Medulla oblongata (tissue), 1 donor: ENCODE measurements around the gene PAM.
"Not testable (repeated sequence)": the region's sequence is repeated elsewhere in the genome, so short reads cannot be mapped to it uniquely, and the experiment has no call there.

ENCODE experiments used
- DNase-seq: peaks from one replicate; pipeline ENCODE4 v3.0.0-alpha.2; 2015; ENCODE audit errors: extremely low spot score

The PAM gene

GRCh38 chr5:102751903-102752376 is 3.2 kb upstream of the PAM start:
- DNase-seq = not testable (repeated sequence)

GRCh38 chr5:102753889-102754766 is 977 bp upstream of the PAM start:
- no peak for DNase-seq

DNA sequence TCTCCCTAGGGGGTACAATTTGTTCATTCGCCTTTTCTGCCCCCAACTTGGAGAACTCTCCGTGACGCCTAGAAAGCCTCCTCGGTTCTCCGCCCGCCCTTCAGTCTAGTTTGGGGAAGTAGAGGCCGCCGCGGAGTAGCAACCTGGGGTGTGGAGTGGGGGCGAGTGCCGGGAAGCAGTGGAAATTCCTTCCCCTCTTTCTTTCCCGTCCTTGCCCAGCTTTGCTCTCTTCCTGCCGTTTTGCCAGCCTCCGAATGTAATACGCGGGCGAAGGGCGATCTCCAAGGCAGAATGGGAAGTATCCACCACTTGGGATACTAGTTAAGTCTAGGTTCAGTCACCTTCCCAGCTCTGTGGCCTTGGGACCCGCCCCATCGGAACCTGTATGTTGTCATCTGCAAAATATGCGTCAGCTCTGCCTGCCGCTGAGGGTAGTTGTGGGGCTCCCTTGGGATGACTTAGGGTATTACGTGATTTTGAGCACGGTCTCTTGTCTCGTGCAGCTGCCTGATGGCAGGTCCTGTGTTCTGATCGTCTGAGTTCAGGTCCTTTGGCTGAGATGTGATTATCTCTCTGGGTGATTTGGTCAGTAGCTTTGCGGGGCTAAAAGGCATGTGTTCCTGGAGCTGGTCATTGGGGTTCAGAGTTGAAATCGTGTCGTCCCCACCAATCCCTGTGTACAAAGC is 724 bp downstream of the PAM start:
- DNase-seq = peak; percentile 36

- DNase-seq = no peak
Observed at GRCh38 chr5:102758576-102758975, 3.5 kb downstream of the PAM start.

DNA sequence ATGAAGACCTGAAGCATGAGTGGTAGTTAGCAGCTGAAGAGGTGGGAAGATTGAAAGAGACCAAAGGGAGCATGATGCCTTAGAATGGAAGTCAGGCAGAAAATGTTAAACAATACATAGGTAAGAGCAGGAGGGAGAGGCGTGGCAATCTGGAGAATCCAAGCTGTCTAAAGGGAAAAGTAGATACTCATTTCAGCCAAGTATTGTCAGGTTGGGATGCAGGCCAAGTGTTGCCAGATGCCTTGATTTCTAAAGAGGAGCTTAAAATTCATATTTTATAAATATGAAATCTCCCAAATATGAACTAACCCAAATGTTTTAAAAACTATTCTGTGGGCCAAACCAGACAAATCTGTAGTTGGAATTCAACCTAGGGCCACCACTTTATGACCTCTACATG is 4.2 kb downstream of the PAM start:
- DNase-seq = no peak

GRCh38 chr5:102759700-102760099 is 4.6 kb downstream of the PAM start:
- no peak for DNase-seq

- DNase-seq = no peak
Observed at GRCh38 chr5:102760815-102761214, 5.7 kb downstream of the PAM start.

GRCh38 chr5:102762095-102762534 is 7.0 kb downstream of the PAM start:
- peak; percentile 12 for DNase-seq

GRCh38 chr5:102762562-102763227 is 7.6 kb downstream of the PAM start:
- DNase-seq = no peak

- DNase-seq = no peak
Observed at GRCh38 chr5:102763734-102764133, 8.6 kb downstream of the PAM start.

DNA sequence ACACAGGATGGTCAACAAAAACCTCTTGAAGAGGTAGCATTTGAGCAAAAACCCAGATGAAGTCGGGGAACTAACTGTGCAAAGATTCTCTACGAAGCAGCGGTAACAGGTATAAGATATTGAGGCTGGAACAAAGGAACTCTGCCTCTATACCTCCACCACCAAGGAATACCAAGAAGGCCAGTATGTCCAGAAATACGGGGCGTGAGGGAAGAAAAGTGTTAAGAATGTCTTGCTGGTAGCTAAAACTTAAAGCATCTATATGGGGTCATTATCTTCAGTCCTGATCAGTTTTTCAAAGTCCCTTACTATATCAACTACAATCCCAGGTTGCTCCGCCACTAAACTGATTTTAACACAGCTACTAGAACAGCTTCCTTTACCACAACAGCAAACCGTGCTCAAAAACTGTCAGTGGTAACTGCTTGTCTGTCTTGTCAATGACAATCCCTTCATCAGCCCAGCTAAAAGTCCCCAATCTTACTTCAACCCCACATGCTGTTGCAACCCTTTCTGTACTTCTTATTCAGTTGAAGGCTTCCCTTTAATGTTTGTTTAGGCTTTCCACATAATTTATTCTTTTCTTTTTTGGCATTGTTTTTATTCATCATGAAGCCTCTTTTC is 9.4 kb downstream of the PAM start:
- DNase-seq = no peak

DNA sequence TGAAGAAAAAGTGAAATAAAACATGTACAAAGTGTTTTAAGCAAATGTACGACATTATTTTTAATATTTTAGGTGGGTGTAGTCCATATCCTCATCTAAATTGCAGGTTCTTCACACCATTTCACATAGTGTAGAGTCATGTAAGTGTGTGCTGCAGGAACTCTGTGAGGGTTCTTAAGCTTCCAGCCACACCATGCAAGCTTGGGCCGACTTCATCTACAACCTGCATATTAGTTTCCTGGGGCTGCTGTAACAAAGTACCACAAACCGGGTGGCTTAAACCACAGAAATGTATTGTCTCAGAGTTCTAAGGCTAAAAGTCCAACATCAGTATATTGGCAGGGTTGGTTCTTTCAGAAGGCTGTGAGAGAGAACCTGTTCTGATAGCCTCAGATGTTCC is 10.2 kb downstream of the PAM start:
- no peak for DNase-seq

DNA sequence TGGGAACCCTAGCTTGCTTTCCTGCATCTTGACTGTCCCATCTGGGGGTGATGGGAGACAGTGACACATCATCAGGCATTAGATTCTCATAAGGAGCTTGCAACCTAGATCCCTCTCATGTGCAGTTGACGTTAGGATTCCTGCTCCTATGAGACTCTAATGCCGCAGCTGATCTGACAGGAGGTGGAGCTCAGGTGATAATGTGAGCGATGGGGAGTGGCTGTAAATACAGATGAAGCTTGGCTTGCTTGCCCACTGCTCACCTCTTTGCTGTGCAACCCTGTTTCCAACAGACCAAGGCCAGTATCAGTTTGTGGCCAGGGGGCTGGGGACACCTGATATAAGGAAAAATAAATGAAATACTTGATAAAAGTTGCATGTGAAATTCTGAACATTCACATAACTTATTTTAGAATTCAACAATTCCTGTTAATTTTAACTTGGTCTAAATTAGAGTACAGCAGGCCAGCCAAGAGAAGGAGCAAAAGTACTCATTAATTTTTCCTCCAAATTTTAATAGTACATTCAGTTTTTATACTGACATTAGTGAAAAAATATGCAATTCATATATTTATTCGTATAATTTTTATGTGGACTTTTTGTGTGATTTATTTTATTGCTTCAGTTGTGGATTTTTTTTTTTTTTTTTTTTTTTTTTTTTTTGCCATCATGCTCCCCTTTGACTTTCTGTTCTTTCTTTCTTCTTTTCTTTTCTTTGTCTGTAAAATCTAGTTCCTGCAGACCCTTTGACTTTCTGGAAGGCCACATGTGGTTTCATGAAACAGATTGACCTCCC is 11.4 kb downstream of the PAM start:
- no peak for DNase-seq

- no peak for DNase-seq
Observed at GRCh38 chr5:102767862-102768261, 12.8 kb downstream of the PAM start.

GRCh38 chr5:102770803-102771202 is 15.7 kb downstream of the PAM start:
- DNase-seq = no peak

GRCh38 chr5:102771435-102771834 is 16.3 kb downstream of the PAM start:
- DNase-seq = no peak

DNA sequence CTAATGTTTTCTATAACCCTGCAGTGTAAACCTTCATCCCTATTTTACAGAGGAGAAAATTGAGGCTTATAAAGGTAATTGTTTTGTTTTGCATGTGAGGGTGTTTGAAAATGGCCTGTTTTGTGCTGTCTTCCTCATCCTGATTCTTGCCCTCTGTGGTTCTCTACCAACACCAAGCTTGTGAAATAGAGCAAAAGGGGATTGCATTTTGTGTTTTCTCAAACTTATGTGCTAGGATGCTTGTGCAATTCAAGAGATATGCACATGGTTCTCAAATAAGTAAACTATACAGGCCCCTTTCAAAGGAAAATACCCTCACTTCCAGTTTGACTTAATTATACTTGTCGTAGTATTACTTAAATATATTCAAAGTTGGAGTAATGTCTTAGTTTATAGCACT is 17.2 kb downstream of the PAM start:
- no peak for DNase-seq

- no peak for DNase-seq
Observed at GRCh38 chr5:102773133-102773532, 18.0 kb downstream of the PAM start.

DNA sequence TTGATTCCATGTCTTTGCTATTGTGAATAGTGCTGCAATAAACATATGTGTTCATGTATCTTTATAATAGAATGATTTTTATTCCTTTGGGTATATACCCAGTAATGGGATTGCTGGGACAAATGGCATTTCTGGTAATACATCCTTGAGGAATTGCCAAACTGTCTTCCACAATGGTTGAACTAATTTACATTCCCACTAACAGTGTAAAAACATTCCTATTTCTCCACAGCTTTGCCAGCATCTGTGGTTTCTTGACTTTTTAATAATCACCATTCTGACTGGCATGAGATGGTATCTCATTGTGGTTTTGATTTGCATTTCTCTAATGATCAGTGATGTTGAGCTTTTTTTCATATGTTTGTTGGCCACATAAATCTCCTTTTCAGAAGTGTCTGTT is 20.7 kb downstream of the PAM start:
- DNase-seq = not testable (repeated sequence)

DNA sequence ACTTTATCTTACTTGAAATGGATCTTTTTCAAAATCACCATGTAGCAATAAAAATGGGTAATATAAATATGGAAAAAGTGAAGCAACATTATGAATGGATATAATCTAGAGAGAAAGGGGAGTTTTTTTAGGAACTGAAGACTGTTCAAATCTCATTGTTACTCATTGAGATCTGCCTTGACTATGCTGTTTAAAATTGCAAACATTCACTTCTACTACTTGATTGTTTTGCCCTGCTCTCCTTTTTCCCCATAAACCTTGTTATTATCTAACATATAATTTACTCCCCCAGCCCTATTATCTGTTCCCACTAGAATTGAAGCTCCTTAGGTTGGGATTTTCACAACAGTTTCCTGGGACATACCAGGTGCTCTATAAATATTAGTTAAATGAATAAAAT is 22.0 kb downstream of the PAM start:
- DNase-seq = no peak

- no peak for DNase-seq
Observed at GRCh38 chr5:102778478-102778877, 23.4 kb downstream of the PAM start.
